ENCODE measurements around the gene PPARG. TPM values are rescaled to one million over a fixed set of nuclear protein-coding genes. Genes with fewer than 3 reads are reported as not detected.

The PPARG gene
- total and polyA plus RNA-seq, 2 of the 13 experiments (the other 11 are each of a cell fraction or from before 2014, with no cell fraction given): 13.9 to 58.3 TPM

GRCh38 chr3:12288182-12289129 is at the start of gene PPARG (continued):
- TF ChIP-seq RBM39 (IDR thresholded peaks at IDR 0.05; ENCODE audit: low read depth, low read length, poor library complexity, severe bottlenecking) (no peak), ZKSCAN5 (CRISPR knock-in tag; IDR thresholded peaks at IDR 0.05) (no peak), SKI (IDR thresholded peaks at IDR 0.05; ENCODE audit: partially characterized antibody) (no peak), ARNTL (CRISPR knock-in tag; IDR thresholded peaks at IDR 0.05) (0 out of 2 replicates have a peak, but pooled peaks have one; percentile 35), KLF6 (CRISPR knock-in tag; IDR thresholded peaks at IDR 0.05) (no peak), YEATS4 (CRISPR knock-in tag; IDR thresholded peaks at IDR 0.05; ENCODE audit: borderline replicate concordance) (no peak; the same call in 1 of the 2 replicates), ZNF784 (CRISPR knock-in tag; IDR thresholded peaks at IDR 0.05; ENCODE audit: borderline replicate concordance) (no peak), ISX (CRISPR knock-in tag; conservative IDR thresholded peaks at IDR 0.05) (peak; percentile 48; the same call in 1 of the 2 replicates), ZNF660 (CRISPR knock-in tag; IDR thresholded peaks at IDR 0.05; ENCODE audit: borderline replicate concordance, low read depth) (no peak), E2F5 (CRISPR knock-in tag; conservative IDR thresholded peaks at IDR 0.05) (no peak), KLF16 (CRISPR knock-in tag; IDR thresholded peaks at IDR 0.05) (no peak), CENPX (CRISPR knock-in tag; IDR thresholded peaks at IDR 0.05) (no peak), TOPORS (CRISPR knock-in tag; IDR thresholded peaks at IDR 0.05) (no peak), ZNF121 (CRISPR knock-in tag; IDR thresholded peaks at IDR 0.05) (0 out of 2 replicates have a peak, but pooled peaks have one; percentile 31), ZNF142 (CRISPR knock-in tag; IDR thresholded peaks at IDR 0.05) (no peak), RARA (CRISPR knock-in tag; IDR thresholded peaks at IDR 0.05) (peak; percentile 6; the same call in 1 of the 2 replicates), ZNF143 (CRISPR knock-in tag; IDR thresholded peaks at IDR 0.05) (no peak), NFE2 (CRISPR knock-in tag; IDR thresholded peaks at IDR 0.05) (no peak), TBX3 (IDR thresholded peaks at IDR 0.05; ENCODE audit: borderline replicate concordance) (no peak), ZNF30 (CRISPR knock-in tag; IDR thresholded peaks at IDR 0.05) (no peak), ZNF264 (CRISPR knock-in tag; IDR thresholded peaks at IDR 0.05) (no peak), GATAD1 (CRISPR knock-in tag; IDR thresholded peaks at IDR 0.05) (no peak), RNF2 (conservative IDR thresholded peaks at IDR 0.05; ENCODE audit: low read depth) (no peak)

All from HepG2 (cell line).